Thyroid gland (tissue), 4 donors: ENCODE results near the gene AGPAT1.

Source experiments
- CTCF ChIP-seq, 6 experiments: fragments of 200-600 bp in 3 of 6; fragments of 450-650 bp in 3 of 6; sonication (generic) in 3 of 6; IDR thresholded peaks; one replicate each; pipeline ENCODE4 v1.5.1; 2016 to 2019; ENCODE audit warnings: antibody characterized with exemption in 6 of 6, mild to moderate bottlenecking in 2 of 6, inconsistent platforms in 1 of 6, moderate library complexity in 1 of 6
- POLR2A ChIP-seq, 2 donors: fragments of 450-650 bp; IDR thresholded peaks; one replicate each; pipeline ENCODE4 v1.6.1; 2017; ENCODE audit warnings: antibody characterized with exemption in 2 of 2, mild to moderate bottlenecking in 2 of 2, moderate library complexity in 1 of 2

DNA sequence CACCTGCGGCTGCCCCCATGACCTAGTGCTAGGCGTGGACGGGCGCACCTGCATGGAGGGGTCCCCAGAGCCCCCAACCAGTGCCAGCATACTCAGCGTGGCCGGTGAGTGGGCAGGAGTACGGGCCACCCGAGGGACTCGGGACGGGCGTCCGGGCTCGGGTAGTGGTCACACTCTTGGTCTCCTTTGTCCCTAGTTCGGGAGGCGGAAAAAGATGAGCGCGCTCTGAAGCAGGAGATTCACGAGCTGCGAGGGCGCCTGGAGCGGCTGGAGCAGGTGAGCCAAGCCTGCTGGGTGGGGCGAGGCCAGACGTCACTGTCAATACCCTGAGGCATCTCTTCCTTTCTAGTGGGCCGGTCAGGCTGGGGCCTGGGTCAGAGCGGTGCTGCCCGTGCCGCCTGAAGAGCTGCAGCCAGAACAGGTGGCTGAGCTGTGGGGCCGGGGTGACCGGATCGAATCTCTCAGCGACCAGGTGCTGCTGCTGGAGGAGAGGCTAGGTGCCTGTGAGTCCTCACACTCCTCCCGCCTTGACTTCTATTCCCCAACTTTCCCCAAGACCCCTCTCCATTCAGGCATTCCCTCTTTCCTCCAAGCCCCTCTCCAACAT, 8.6 kb downstream of the AGPAT1 start:
- no peak for TF ChIP-seq POLR2A (IDR thresholded peaks at IDR 0.05)
- no peak for TF ChIP-seq CTCF (IDR thresholded peaks at IDR 0.05)
